Pulmonary artery endothelial cell (primary cell): ENCODE data around the gene TGFBR3. TPM values are rescaled to one million over a fixed set of nuclear protein-coding genes. Genes with fewer than 3 reads are reported as not detected.
A peak's percentile ranks its signal among the peaks of the same experiment; 100 is the strongest.

Source experiments
- DNase-seq: peaks from one replicate; pipeline ENCODE4 v3.0.0-alpha.2; 2011; ENCODE audit warnings: low read depth, low spot score
- total RNA-seq: library from RNA; depleted of rRNA; stranded (reverse); fragments of >200 nt; gene quantifications from 2 replicates; pipeline ENCODE4 v1.2.3, GENCODE V29; 2014

TGFBR3 gene
- 12.5 and 24.6 TPM in 2 replicates for total RNA-seq

GRCh38 chr1:91885716-91886506, at the start of gene TGFBR3:
Gene TGFBR3 (minus strand): TSS chr1:91886151. CDS start chr1:91861531, 24,620 bp downstream.
- DNase-seq, result peak; percentile 71

- peak; percentile 45 for DNase-seq
Observed at GRCh38 chr1:91929250-91929649, 43.3 kb upstream of the TGFBR3 start.

GRCh38 chr1:91928026-91928425, 42.1 kb upstream of the TGFBR3 start:
- DNase-seq, result no peak

- no peak for DNase-seq
Observed at GRCh38 chr1:91925644-91926435, 39.9 kb upstream of the TGFBR3 start.

- no peak for DNase-seq
Observed at GRCh38 chr1:91924146-91924545, 38.2 kb upstream of the TGFBR3 start.

- DNase-seq, result no peak
Observed at GRCh38 chr1:91919962-91920361, 34.0 kb upstream of the TGFBR3 start.

- DNase-seq, result no peak
Observed at GRCh38 chr1:91916811-91917460, 31.0 kb upstream of the TGFBR3 start.

GRCh38 chr1:91916046-91916445, 30.1 kb upstream of the TGFBR3 start:
- no peak for DNase-seq

- no peak for DNase-seq
Observed at GRCh38 chr1:91913018-91913417, 27.1 kb upstream of the TGFBR3 start.

GRCh38 chr1:91912266-91912665, 26.3 kb upstream of the TGFBR3 start:
- DNase-seq, result no peak

GRCh38 chr1:91901231-91901630, 15.3 kb upstream of the TGFBR3 start:
- DNase-seq, result no peak

GRCh38 chr1:91900562-91900961, 14.6 kb upstream of the TGFBR3 start:
- DNase-seq, result no peak

GRCh38 chr1:91897016-91897415, 11.1 kb upstream of the TGFBR3 start:
- DNase-seq, result no peak

- no peak for DNase-seq
Observed at GRCh38 chr1:91895832-91896556, 10.0 kb upstream of the TGFBR3 start.

GRCh38 chr1:91894036-91894761, 8.2 kb upstream of the TGFBR3 start:
- no peak for DNase-seq

GRCh38 chr1:91891969-91892368, 6.0 kb upstream of the TGFBR3 start:
- no peak for DNase-seq

GRCh38 chr1:91891454-91891853, 5.5 kb upstream of the TGFBR3 start:
- no peak for DNase-seq

- no peak for DNase-seq
Observed at GRCh38 chr1:91889717-91890459, 3.9 kb upstream of the TGFBR3 start.

GRCh38 chr1:91885213-91885715, 687 bp downstream of the TGFBR3 start:
- DNase-seq, result no peak
